ENCODE measurements around the gene TRIO.

Gene TRIO

GRCh38 chr5:14256756-14257393, 113.7 kb downstream of the TRIO start:
- no peaks in the 10 kb centered on the region for H3K9me3 ChIP-seq (ENCODE audit: control insufficient read depth in 2 of 2, low read length in 2 of 2)
- H3K27me3 ChIP-seq (ENCODE audit: control insufficient read depth in 2 of 2, insufficient read depth in 2 of 2, low read length in 2 of 2), result no peaks in the 10 kb centered on the region
- H3K4me1 ChIP-seq (ENCODE audit: control insufficient read depth in 2 of 2, insufficient read depth in 2 of 2, low read length in 2 of 2), result peaks cover 7 to 15% of the 10 kb centered on the region in 2 donors
- no peak overlapping the region for H3K9ac ChIP-seq (ENCODE audit: low read depth in 1 of 2, low read length in 2 of 2)
- peaks cover 0 to 3% of the 10 kb centered on the region in 2 donors for H3K36me3 ChIP-seq (ENCODE audit: control insufficient read depth in 2 of 2, insufficient read depth in 2 of 2, low read length in 2 of 2)
- H3K4me3 ChIP-seq (ENCODE audit: low read length in 2 of 2), result no peak overlapping the region
- no peak overlapping the region for H3K27ac ChIP-seq (ENCODE audit: low read depth in 2 of 2, low read length in 2 of 2)

GRCh38 chr5:14257995-14258403, 114.9 kb downstream of the TRIO start:
- Histone ChIP-seq H3K36me3 (ENCODE audit: control insufficient read depth in 2 of 2, insufficient read depth in 2 of 2, low read length in 2 of 2) (peaks cover 0 to 3% of the 10 kb centered on the region in 2 donors), H3K27ac (ENCODE audit: low read depth in 2 of 2, low read length in 2 of 2) (no peak overlapping the region), H3K4me3 (ENCODE audit: low read length in 2 of 2) (peak overlapping the region in 1 of 2 donors; percentile 10), H3K9me3 (ENCODE audit: control insufficient read depth in 2 of 2, low read length in 2 of 2) (no peaks in the 10 kb centered on the region), H3K27me3 (ENCODE audit: control insufficient read depth in 2 of 2, insufficient read depth in 2 of 2, low read length in 2 of 2) (no peaks in the 10 kb centered on the region), H3K4me1 (ENCODE audit: control insufficient read depth in 2 of 2, insufficient read depth in 2 of 2, low read length in 2 of 2) (peaks cover 7 to 15% of the 10 kb centered on the region in 2 donors), H3K9ac (ENCODE audit: low read depth in 1 of 2, low read length in 2 of 2) (no peak overlapping the region)

- no peak overlapping the region for H3K4me3 ChIP-seq (ENCODE audit: low read length in 2 of 2)
These were observed 115.7 kb downstream of the TRIO start for GRCh38 chr5:14258840-14259239.

GRCh38 chr5:14260637-14261036, 117.5 kb downstream of the TRIO start:
- Histone ChIP-seq H3K36me3 (ENCODE audit: control insufficient read depth in 2 of 2, insufficient read depth in 2 of 2, low read length in 2 of 2) (no peaks in the 10 kb centered on the region), H3K4me3 (ENCODE audit: low read length in 2 of 2) (no peak overlapping the region), H3K27ac (ENCODE audit: low read depth in 2 of 2, low read length in 2 of 2) (no peak overlapping the region), H3K27me3 (ENCODE audit: control insufficient read depth in 2 of 2, insufficient read depth in 2 of 2, low read length in 2 of 2) (no peaks in the 10 kb centered on the region), H3K9ac (ENCODE audit: low read depth in 1 of 2, low read length in 2 of 2) (no peak overlapping the region), H3K9me3 (ENCODE audit: control insufficient read depth in 2 of 2, low read length in 2 of 2) (no peaks in the 10 kb centered on the region), H3K4me1 (ENCODE audit: control insufficient read depth in 2 of 2, insufficient read depth in 2 of 2, low read length in 2 of 2) (peaks cover 13 to 15% of the 10 kb centered on the region in 2 donors)

More at GRCh38 chr5:14258840-14259239, 115.7 kb downstream of the TRIO start:
- Histone ChIP-seq H3K27ac (ENCODE audit: low read depth in 2 of 2, low read length in 2 of 2) (no peak overlapping the region), H3K36me3 (ENCODE audit: control insufficient read depth in 2 of 2, insufficient read depth in 2 of 2, low read length in 2 of 2) (peaks cover 0 to 3% of the 10 kb centered on the region in 2 donors), H3K27me3 (ENCODE audit: control insufficient read depth in 2 of 2, insufficient read depth in 2 of 2, low read length in 2 of 2) (no peaks in the 10 kb centered on the region), H3K4me1 (ENCODE audit: control insufficient read depth in 2 of 2, insufficient read depth in 2 of 2, low read length in 2 of 2) (peaks cover 7 to 15% of the 10 kb centered on the region in 2 donors), H3K9ac (ENCODE audit: low read depth in 1 of 2, low read length in 2 of 2) (peak overlapping the region; percentile 3 to 15), H3K9me3 (ENCODE audit: control insufficient read depth in 2 of 2, low read length in 2 of 2) (no peaks in the 10 kb centered on the region)

GRCh38 chr5:14261235-14261634, 118.1 kb downstream of the TRIO start:
- H3K9me3 ChIP-seq (ENCODE audit: control insufficient read depth in 2 of 2, low read length in 2 of 2), result no peaks in the 10 kb centered on the region
- no peaks in the 10 kb centered on the region for H3K27me3 ChIP-seq (ENCODE audit: control insufficient read depth in 2 of 2, insufficient read depth in 2 of 2, low read length in 2 of 2)
- H3K4me1 ChIP-seq (ENCODE audit: control insufficient read depth in 2 of 2, insufficient read depth in 2 of 2, low read length in 2 of 2), result peaks cover 13 to 15% of the 10 kb centered on the region in 2 donors
- H3K27ac ChIP-seq (ENCODE audit: low read depth in 2 of 2, low read length in 2 of 2), result no peak overlapping the region
- H3K9ac ChIP-seq (ENCODE audit: low read depth in 1 of 2, low read length in 2 of 2), result no peak overlapping the region
- H3K4me3 ChIP-seq (ENCODE audit: low read length in 2 of 2), result no peak overlapping the region
- H3K36me3 ChIP-seq (ENCODE audit: control insufficient read depth in 2 of 2, insufficient read depth in 2 of 2, low read length in 2 of 2), result no peaks in the 10 kb centered on the region

GRCh38 chr5:14261856-14262611, 118.9 kb downstream of the TRIO start:
- Histone ChIP-seq H3K27ac (ENCODE audit: low read depth in 2 of 2, low read length in 2 of 2) (no peak overlapping the region), H3K36me3 (ENCODE audit: control insufficient read depth in 2 of 2, insufficient read depth in 2 of 2, low read length in 2 of 2) (no peaks in the 10 kb centered on the region), H3K9ac (ENCODE audit: low read depth in 1 of 2, low read length in 2 of 2) (no peak overlapping the region), H3K4me1 (ENCODE audit: control insufficient read depth in 2 of 2, insufficient read depth in 2 of 2, low read length in 2 of 2) (peaks cover 10% of the 10 kb centered on the region in 2 donors), H3K4me3 (ENCODE audit: low read length in 2 of 2) (no peak overlapping the region), H3K9me3 (ENCODE audit: control insufficient read depth in 2 of 2, low read length in 2 of 2) (no peaks in the 10 kb centered on the region), H3K27me3 (ENCODE audit: control insufficient read depth in 2 of 2, insufficient read depth in 2 of 2, low read length in 2 of 2) (no peaks in the 10 kb centered on the region)

GRCh38 chr5:14263113-14263512, 120.0 kb downstream of the TRIO start:
- Histone ChIP-seq H3K36me3 (ENCODE audit: control insufficient read depth in 2 of 2, insufficient read depth in 2 of 2, low read length in 2 of 2) (no peaks in the 10 kb centered on the region), H3K4me3 (ENCODE audit: low read length in 2 of 2) (no peak overlapping the region), H3K27me3 (ENCODE audit: control insufficient read depth in 2 of 2, insufficient read depth in 2 of 2, low read length in 2 of 2) (no peaks in the 10 kb centered on the region), H3K4me1 (ENCODE audit: control insufficient read depth in 2 of 2, insufficient read depth in 2 of 2, low read length in 2 of 2) (peaks cover 8% of the 10 kb centered on the region in 2 donors), H3K27ac (ENCODE audit: low read depth in 2 of 2, low read length in 2 of 2) (no peak overlapping the region), H3K9me3 (ENCODE audit: control insufficient read depth in 2 of 2, low read length in 2 of 2) (no peaks in the 10 kb centered on the region), H3K9ac (ENCODE audit: low read depth in 1 of 2, low read length in 2 of 2) (no peak overlapping the region)

GRCh38 chr5:14263699-14264098, 120.6 kb downstream of the TRIO start:
- H3K4me3 ChIP-seq (ENCODE audit: low read length in 2 of 2), result no peak overlapping the region
- H3K9ac ChIP-seq (ENCODE audit: low read depth in 1 of 2, low read length in 2 of 2), result no peak overlapping the region
- no peaks in the 10 kb centered on the region for H3K36me3 ChIP-seq (ENCODE audit: control insufficient read depth in 2 of 2, insufficient read depth in 2 of 2, low read length in 2 of 2)
- H3K27ac ChIP-seq (ENCODE audit: low read depth in 2 of 2, low read length in 2 of 2), result no peak overlapping the region
- H3K27me3 ChIP-seq (ENCODE audit: control insufficient read depth in 2 of 2, insufficient read depth in 2 of 2, low read length in 2 of 2), result no peaks in the 10 kb centered on the region
- H3K9me3 ChIP-seq (ENCODE audit: control insufficient read depth in 2 of 2, low read length in 2 of 2), result no peaks in the 10 kb centered on the region
- H3K4me1 ChIP-seq (ENCODE audit: control insufficient read depth in 2 of 2, insufficient read depth in 2 of 2, low read length in 2 of 2), result peaks cover 6 to 9% of the 10 kb centered on the region in 2 donors

GRCh38 chr5:14264605-14265316, 121.6 kb downstream of the TRIO start:
- no peaks in the 10 kb centered on the region for H3K36me3 ChIP-seq (ENCODE audit: control insufficient read depth in 2 of 2, insufficient read depth in 2 of 2, low read length in 2 of 2)
- peak overlapping the region; percentile 33 to 47 for H3K9ac ChIP-seq (ENCODE audit: low read depth in 1 of 2, low read length in 2 of 2)
- H3K9me3 ChIP-seq (ENCODE audit: control insufficient read depth in 2 of 2, low read length in 2 of 2), result no peaks in the 10 kb centered on the region
- peak overlapping the region; percentile 31 to 39 for H3K27ac ChIP-seq (ENCODE audit: low read depth in 2 of 2, low read length in 2 of 2)
- no peaks in the 10 kb centered on the region for H3K27me3 ChIP-seq (ENCODE audit: control insufficient read depth in 2 of 2, insufficient read depth in 2 of 2, low read length in 2 of 2)
- H3K4me1 ChIP-seq (ENCODE audit: control insufficient read depth in 2 of 2, insufficient read depth in 2 of 2, low read length in 2 of 2), result peaks cover 10 to 17% of the 10 kb centered on the region in 2 donors
- peak overlapping the region in 1 of 2 donors; percentile 21 for H3K4me3 ChIP-seq (ENCODE audit: low read length in 2 of 2)

GRCh38 chr5:14265570-14265969, 122.4 kb downstream of the TRIO start:
- Histone ChIP-seq H3K4me3 (ENCODE audit: low read length in 2 of 2) (no peak overlapping the region), H3K4me1 (ENCODE audit: control insufficient read depth in 2 of 2, insufficient read depth in 2 of 2, low read length in 2 of 2) (peaks cover 18 to 21% of the 10 kb centered on the region in 2 donors), H3K27ac (ENCODE audit: low read depth in 2 of 2, low read length in 2 of 2) (no peak overlapping the region)

More at GRCh38 chr5:14265570-14265969, 122.4 kb downstream of the TRIO start:
- H3K9me3 ChIP-seq (ENCODE audit: control insufficient read depth in 2 of 2, low read length in 2 of 2), result no peaks in the 10 kb centered on the region
- no peaks in the 10 kb centered on the region for H3K27me3 ChIP-seq (ENCODE audit: control insufficient read depth in 2 of 2, insufficient read depth in 2 of 2, low read length in 2 of 2)
- H3K9ac ChIP-seq (ENCODE audit: low read depth in 1 of 2, low read length in 2 of 2), result no peak overlapping the region
- H3K36me3 ChIP-seq (ENCODE audit: control insufficient read depth in 2 of 2, insufficient read depth in 2 of 2, low read length in 2 of 2), result no peaks in the 10 kb centered on the region
